HG02759 (cell line): ENCODE data around the gene NMNAT2.
"Not testable (repeated sequence)": the region's sequence is repeated elsewhere in the genome, so short reads cannot be mapped to it uniquely, and the experiment has no call there.

Experiments
- ATAC-seq: cut with Tn5 transposase; IDR thresholded peaks from one replicate; pipeline ENCODE4 v1.9.1; 2021; ENCODE audit warnings: mild to moderate bottlenecking, moderate library complexity; ENCODE audit not compliant: unreplicated experiment

The NMNAT2 gene

GRCh38 chr1:183241471-183241870 is 176.7 kb downstream of the NMNAT2 start:
- no peak for ATAC-seq

- not testable (repeated sequence) for ATAC-seq
Measured at GRCh38 chr1:183240853-183241252, 177.3 kb downstream of the NMNAT2 start.

DNA sequence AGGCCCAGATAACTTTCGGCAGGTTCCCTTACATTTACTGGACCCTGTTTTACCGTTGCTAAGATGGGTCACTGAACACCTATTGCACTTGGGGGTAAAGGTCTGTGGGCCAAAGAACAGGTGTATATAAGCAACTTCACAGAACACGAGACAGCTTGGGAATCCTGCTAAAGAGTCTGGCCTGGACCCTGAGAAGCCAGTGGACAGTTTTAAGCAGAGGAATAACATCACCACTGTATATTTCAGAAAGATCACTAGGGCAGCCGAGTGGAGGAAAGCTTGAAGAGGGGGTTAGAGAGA is 177.7 kb downstream of the NMNAT2 start:
- ATAC-seq: no peak

DNA sequence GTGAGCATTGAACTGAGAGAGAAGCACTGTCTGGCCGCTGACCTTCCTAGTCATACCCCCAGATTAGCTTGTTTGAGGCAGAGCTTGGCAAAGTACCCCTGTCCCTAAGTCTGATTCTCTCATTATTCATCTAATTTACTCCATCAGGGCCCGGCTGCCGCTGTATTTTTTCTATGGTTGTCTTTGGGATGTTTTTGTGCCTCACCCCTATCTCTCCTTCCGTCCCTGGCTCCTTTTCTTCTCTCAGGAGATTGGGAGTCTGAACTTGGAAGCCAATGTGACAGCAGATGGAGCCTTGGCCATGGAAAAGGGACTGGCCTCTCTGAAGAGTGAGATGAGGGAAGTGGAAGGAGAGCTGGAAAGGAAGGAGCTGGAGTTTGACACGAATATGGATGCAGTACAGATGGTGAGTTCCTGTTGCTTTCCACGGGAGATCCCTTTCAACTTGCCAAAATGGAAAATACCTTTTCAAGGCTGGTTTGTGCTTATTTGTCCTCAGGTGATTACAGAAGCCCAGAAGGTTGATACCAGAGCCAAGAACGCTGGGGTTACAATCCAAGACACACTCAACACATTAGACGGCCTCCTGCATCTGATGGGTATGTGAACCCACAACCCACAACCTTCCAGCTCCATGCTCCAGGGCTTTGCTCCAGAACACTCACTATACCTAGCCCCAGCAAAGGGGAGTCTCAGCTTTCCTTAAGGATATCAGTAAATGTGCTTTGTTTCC is 178.2 kb downstream of the NMNAT2 start:
- ATAC-seq: no peak

DNA sequence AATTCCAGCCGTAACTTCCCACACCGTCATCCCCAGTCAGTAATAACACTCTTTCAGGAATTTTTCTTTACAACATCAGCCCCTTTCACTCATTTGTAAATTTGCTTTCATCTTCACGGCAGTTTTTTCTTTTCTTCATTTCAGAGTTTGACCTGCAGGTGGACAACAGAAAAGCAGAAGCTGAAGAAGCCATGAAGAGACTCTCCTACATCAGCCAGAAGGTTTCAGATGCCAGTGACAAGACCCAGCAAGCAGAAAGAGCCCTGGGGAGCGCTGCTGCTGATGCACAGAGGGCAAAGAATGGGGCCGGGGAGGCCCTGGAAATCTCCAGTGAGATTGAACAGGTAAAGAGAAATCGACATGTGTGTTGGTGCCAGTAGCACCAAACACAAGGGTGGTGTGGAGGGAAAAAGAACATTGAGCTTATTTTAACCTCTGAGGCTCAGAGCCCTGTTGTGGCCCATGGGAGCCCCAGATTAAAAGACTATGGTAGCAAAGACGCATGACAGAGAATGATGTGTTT is 178.9 kb downstream of the NMNAT2 start:
- no peak for ATAC-seq

DNA sequence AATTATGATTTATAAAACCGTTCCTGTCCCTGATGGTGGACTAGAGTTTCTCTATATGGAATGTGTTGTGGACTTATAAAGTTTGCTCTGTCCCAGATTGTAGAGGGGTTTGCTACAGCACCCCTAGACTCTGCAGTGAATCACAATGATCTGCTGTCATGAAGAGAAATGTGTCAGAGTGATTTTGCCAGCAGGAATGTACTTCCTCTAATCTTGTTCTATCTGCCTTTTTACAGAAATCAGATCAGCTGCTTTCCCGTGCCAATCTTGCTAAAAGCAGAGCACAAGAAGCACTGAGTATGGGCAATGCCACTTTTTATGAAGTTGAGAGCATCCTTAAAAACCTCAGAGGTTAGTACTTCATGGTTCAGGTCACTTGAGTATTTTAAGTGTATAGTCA is 180.1 kb downstream of the NMNAT2 start:
- no peak for ATAC-seq

GRCh38 chr1:183237046-183237445 is 181.1 kb downstream of the NMNAT2 start:
- no peak for ATAC-seq

DNA sequence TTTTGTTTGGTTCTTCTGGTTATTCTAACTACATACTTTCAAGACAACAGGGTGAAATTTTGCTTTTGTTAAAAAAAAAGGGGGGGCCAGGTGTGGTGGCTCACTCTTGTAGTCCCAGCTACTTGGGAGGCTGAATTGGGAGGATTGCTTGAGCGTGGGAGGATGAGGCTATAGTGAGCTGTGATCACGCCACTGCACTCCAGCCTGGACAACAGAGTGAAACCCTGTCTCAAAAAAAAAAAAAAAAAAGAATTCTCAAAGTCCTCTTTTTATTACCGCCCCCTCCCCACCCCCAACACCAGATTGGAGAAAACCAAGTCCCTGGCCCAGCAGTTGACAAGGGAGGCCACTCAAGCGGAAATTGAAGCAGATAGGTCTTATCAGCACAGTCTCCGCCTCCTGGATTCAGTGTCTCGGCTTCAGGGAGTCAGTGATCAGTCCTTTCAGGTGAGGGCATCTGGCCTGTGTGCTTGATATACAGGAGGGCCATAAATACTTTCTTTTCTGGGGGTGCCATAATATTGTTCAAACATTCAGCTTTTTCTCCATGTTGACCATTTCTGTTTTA is 181.9 kb downstream of the NMNAT2 start:
- no peak for ATAC-seq

GRCh38 chr1:183235503-183235902 is 182.7 kb downstream of the NMNAT2 start:
- no peak for ATAC-seq

- ATAC-seq: no peak
Measured at GRCh38 chr1:183234660-183235476, 183.3 kb downstream of the NMNAT2 start.

DNA sequence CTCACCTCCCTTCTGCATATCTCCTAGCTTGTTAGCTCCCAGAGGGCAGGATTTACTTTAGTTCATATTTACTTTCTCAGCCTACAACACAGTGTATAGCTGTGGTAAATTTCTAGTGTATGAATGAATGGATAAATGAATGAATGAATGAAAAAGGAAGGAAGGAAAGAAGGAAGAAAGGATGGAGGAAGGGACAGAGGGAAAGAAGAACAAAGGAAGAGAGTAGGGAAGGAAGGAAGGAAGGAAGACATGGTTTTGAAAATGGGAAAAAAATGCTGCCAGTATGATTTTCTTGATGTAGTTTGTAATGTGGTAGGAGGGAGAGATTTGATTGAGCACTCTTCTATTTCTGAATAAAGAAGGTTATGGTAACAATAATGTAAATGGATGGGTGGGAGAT is 185.1 kb downstream of the NMNAT2 start:
- no peak for ATAC-seq

DNA sequence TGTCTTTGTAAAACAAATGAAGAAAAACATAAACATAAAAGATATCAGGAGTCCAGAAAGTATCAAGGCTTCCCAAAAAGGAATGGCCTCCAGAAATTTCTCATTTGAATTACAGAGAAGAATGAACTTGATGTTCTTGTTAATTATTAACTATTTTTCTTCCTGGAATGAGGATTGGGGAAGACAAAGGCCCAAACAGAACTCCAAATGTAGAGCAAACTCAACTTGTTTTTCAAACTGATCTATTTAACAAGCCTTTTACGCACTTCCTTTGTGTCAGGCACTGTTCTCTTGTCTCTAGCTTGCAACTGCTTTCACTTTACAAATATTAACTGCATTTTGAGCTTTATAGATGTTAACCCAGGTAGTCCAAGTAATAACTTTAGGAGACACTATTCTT is 186.6 kb downstream of the NMNAT2 start:
- no peak for ATAC-seq

DNA sequence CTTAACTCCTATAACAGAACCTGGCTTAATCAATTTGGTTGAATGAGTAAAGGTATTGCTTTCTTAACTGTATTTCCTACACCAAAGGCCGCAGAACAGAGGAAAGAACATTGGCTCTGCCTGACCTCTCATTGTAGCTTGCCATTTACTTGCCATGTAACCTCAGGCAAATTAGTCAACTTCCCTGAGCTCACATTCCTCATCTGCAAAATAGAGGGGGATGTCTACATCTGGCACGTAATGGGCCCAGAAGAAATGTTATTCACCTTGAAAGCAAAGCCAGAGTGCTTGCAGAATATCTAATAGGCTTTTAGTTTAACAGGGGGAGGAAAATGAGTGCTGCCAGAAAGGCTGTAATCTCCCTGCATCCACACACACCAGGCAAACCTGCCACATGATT is 187.8 kb downstream of the NMNAT2 start:
- no peak for ATAC-seq

GRCh38 chr1:183228347-183229220 is 189.6 kb downstream of the NMNAT2 start:
- peak; percentile 11 for ATAC-seq

DNA sequence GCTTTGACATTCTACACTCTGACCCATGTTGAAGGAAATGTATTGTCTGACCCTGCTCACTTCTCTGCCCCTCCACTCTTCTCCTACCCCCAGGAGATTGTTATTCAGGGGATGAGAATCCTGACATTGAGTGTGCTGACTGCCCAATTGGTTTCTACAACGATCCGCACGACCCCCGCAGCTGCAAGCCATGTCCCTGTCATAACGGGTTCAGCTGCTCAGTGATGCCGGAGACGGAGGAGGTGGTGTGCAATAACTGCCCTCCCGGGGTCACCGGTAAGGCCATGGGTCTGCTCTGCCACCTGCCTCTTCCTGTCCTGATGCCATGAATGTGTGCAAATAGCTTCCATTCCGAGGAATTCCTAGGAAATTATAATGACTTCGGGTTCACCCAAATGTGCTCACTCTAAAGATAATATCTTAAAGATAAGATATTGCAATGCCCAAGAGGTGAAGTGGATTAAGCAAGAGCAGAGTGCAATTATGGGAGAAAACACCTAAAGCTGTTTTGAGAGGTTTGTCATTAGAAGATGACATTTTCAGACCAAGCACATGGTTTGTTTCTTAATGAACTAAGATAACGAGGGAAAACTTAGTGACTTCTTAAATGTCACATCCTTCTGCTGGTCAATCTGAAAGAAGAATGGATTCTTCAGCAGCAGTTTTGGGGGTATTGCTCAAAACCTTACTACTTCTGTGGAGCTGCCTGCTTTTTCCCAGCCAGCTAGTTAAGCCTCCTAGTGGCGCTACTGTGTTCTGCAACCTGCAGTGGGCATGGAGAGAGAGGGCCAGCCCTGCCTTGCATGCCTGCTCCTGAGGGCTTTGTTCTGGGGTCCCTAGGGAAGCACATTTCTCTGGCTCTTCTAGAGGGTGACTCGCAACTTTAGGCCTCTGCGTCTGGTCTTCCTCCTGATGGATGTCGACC is 190.5 kb downstream of the NMNAT2 start:
- ATAC-seq: peak; percentile 87

GRCh38 chr1:183226963-183227362 is 191.2 kb downstream of the NMNAT2 start:
- no peak for ATAC-seq

DNA sequence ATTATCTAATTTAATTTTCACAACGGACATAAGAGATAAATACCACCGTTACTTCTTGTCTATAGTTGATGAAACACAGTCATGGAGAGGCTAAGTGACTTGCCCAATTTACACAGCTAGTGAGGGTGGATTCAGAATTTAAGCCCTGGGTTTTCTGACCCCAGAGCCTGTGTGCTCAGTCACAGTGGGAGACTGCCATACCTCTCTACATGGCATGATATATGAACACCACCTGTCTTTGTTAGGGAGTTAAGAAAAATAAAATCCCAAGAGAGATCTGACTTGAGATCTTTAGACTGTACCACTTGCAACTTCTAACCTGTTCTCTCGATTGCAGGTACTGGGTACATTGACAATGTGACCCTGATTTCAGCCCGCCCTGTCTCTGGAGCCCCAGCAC is 191.8 kb downstream of the NMNAT2 start:
- no peak for ATAC-seq

DNA sequence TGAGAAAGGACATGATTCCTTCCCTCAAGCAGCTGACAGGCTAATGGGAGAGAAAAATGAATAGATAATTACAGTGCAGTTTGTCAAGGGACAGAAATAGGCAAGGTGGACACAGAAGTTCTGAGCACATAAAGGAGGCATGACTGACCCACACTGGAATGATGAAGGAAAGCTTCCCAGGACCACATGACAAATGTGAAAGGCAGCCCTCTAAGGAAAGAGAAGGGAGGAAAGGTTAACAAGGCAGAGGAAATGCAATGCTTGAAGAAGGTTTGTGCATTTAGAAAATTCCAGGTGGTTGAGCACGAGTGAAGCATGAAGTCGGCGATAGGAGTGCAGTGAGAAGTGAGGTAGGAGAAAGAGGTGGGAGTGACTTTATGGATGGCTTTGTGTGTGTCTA is 194.7 kb downstream of the NMNAT2 start:
- ATAC-seq: no peak

- ATAC-seq: no peak
Measured at GRCh38 chr1:183222909-183223308, 195.3 kb downstream of the NMNAT2 start.

DNA sequence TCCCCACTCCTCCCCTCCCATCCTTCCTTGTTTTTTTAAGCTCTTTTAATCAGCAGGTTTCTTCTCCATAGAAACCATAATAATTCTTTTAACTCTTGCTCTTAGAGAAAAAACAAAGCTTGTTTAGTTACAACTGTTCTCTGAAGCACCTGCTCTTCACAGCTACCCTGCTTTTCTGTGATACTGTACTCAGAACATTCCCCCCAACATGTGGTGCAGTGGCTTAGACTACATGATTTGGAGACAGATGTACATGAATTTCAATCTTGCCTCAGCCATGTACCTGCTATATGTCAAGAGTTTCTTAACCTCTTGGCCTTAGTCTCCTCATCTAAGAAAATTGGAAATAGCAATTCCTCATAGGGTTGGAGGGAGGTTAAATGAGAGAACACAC is 198.6 kb downstream of the NMNAT2 start:
- no peak for ATAC-seq
